ENCODE data around the gene ATF2. TPM values are rescaled to one million over a fixed set of nuclear protein-coding genes. Genes with fewer than 3 reads are reported as not detected.
A peak's percentile ranks its signal among the peaks of the same experiment; 100 is the strongest.

ATF2 gene
- total and polyA plus RNA-seq, 2 of the 13 experiments (the other 11 are each of a cell fraction or from before 2014, with no cell fraction given) = 91.6 to 95.1 TPM

DNA sequence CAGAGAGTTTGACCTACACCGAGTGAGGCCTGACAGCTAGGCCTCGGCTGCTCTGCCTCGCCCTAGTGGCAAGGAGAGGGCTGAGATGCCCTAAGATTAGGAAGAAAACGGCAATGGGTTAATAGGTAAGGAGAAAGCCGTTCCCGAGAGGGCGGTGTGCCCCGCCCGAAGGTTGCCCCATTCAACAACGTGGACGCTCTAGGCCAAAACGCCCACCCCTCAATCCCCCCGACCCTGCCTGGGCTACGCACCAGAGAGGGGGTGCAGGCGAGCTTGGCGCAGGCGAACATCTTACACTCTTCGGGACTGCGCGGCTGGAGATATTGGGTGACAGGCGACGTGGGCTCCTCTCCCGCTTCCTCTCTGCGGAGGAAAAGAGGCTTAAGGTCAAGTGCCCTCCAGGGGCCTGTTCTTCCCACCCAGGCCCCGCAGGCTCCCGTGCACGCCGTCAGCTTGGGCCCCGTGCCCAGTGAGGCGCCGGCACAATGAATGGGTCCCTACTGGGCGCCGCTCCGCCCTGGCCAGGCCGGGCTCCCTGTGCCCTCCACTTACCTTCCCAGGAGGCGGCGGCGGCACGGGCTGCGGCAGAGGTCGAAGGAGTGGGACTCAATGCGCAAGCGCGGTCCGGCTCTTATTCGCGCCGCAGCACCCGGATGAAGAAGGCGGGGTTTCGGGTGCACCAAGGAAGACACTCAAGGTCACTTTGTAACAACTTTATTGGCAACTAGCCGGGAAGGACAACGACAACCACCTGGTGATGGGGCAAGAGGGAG is 13.3 kb upstream of the ATF2 start, which contains the start of gene ATP5MC3 (continued):
- no peak for TF ChIP-seq TAF15 (IDR thresholded peaks at IDR 0.05; ENCODE audit: low read depth, low read length, poor library complexity, severe bottlenecking)
- TF ChIP-seq ZNF225 (CRISPR knock-in tag; IDR thresholded peaks at IDR 0.05) = peak; percentile 91; the same call in 1 of the 2 replicates
- no peak for TF ChIP-seq CBX2 (IDR thresholded peaks at IDR 0.05; ENCODE audit: low read depth, low read length)
- TF ChIP-seq CBX2 (CRISPR knock-in tag; IDR thresholded peaks at IDR 0.05; ENCODE audit: low read depth) = no peak
- peak; percentile 86; the same call in 1 of the 2 replicates for TF ChIP-seq ZNF431 (CRISPR knock-in tag; IDR thresholded peaks at IDR 0.05; ENCODE audit: borderline replicate concordance, low read depth)
- peak; percentile 99 for TF ChIP-seq POLR2AphosphoS5 (IDR thresholded peaks at IDR 0.05; ENCODE audit: low read depth, low read length)
- 0 out of 2 replicates have a peak, but pooled peaks have one; percentile 19 for TF ChIP-seq DNMT3B (CRISPR knock-in tag; conservative IDR thresholded peaks at IDR 0.05)
- peak; percentile 37; the same call in 1 of the 2 replicates for TF ChIP-seq KLF9 (CRISPR knock-in tag; IDR thresholded peaks at IDR 0.05; ENCODE audit: low read depth)
- peak; percentile 100 for TF ChIP-seq YEATS2 (CRISPR knock-in tag; IDR thresholded peaks at IDR 0.05; ENCODE audit: borderline replicate concordance)
- TF ChIP-seq, protein P1, sequence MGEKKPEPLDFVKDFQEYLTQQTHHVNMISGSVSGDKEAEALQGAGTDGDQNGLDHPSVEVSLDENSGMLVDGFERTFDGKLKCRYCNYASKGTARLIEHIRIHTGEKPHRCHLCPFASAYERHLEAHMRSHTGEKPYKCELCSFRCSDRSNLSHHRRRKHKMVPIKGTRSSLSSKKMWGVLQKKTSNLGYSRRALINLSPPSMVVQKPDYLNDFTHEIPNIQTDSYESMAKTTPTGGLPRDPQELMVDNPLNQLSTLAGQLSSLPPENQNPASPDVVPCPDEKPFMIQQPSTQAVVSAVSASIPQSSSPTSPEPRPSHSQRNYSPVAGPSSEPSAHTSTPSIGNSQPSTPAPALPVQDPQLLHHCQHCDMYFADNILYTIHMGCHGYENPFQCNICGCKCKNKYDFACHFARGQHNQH (CRISPR knock-in tag; IDR thresholded peaks at IDR 0.05) = peak; percentile 81
- TF ChIP-seq, protein P2, sequence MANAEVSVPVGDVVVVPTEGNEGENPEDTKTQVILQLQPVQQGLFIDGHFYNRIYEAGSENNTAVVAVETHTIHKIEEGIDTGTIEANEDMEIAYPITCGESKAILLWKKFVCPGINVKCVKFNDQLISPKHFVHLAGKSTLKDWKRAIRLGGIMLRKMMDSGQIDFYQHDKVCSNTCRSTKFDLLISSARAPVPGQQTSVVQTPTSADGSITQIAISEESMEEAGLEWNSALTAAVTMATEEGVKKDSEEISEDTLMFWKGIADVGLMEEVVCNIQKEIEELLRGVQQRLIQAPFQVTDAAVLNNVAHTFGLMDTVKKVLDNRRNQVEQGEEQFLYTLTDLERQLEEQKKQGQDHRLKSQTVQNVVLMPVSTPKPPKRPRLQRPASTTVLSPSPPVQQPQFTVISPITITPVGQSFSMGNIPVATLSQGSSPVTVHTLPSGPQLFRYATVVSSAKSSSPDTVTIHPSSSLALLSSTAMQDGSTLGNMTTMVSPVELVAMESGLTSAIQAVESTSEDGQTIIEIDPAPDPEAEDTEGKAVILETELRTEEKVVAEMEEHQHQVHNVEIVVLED (CRISPR knock-in tag; IDR thresholded peaks at IDR 0.05; ENCODE audit: borderline replicate concordance) = peak; percentile 67; the same call in 1 of the 2 replicates
- TF ChIP-seq ZNF564 (CRISPR knock-in tag; IDR thresholded peaks at IDR 0.05) = peak; percentile 52; the same call in 1 of the 2 replicates
- TF ChIP-seq, protein P3, sequence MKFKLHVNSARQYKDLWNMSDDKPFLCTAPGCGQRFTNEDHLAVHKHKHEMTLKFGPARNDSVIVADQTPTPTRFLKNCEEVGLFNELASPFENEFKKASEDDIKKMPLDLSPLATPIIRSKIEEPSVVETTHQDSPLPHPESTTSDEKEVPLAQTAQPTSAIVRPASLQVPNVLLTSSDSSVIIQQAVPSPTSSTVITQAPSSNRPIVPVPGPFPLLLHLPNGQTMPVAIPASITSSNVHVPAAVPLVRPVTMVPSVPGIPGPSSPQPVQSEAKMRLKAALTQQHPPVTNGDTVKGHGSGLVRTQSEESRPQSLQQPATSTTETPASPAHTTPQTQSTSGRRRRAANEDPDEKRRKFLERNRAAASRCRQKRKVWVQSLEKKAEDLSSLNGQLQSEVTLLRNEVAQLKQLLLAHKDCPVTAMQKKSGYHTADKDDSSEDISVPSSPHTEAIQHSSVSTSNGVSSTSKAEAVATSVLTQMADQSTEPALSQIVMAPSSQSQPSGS (CRISPR knock-in tag; IDR thresholded peaks at IDR 0.05) = peak; percentile 68
- peak; percentile 78; the same call in 1 of the 2 replicates for TF ChIP-seq ZNF552 (CRISPR knock-in tag; IDR thresholded peaks at IDR 0.05; ENCODE audit: borderline replicate concordance)
- TF ChIP-seq ZNF256 (CRISPR knock-in tag; conservative IDR thresholded peaks at IDR 0.05) = peak; percentile 20; the same call in 1 of the 2 replicates
- TF ChIP-seq, protein P4, sequence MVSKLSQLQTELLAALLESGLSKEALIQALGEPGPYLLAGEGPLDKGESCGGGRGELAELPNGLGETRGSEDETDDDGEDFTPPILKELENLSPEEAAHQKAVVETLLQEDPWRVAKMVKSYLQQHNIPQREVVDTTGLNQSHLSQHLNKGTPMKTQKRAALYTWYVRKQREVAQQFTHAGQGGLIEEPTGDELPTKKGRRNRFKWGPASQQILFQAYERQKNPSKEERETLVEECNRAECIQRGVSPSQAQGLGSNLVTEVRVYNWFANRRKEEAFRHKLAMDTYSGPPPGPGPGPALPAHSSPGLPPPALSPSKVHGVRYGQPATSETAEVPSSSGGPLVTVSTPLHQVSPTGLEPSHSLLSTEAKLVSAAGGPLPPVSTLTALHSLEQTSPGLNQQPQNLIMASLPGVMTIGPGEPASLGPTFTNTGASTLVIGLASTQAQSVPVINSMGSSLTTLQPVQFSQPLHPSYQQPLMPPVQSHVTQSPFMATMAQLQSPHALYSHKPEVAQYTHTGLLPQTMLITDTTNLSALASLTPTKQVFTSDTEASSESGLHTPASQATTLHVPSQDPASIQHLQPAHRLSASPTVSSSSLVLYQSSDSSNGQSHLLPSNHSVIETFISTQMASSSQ (IDR thresholded peaks at IDR 0.05; ENCODE audit: low read depth) = peak; percentile 60; the same call in 1 of the 2 replicates
- TF ChIP-seq, protein P4 (CRISPR knock-in tag; IDR thresholded peaks at IDR 0.05; ENCODE audit: borderline replicate concordance) = peak; percentile 40

Measured in HepG2 (cell line).